IMR-90 (cell line): ENCODE data around the gene GAL3ST3. TPM values are rescaled to one million over a fixed set of nuclear protein-coding genes. Genes with fewer than 3 reads are reported as not detected.

Source experiments
- ATAC-seq: fragments of 200-7000 bp; cut with Tn5 transposase; 2 replicates; pipeline ENCODE4 v1.9.1; 2020; ENCODE audit warnings: low read depth, mild to moderate bottlenecking, moderate library complexity
- BruUV-seq: library from RNA; stranded (reverse); fragments of 400-500 nt; replicated peaks from 2 replicates; lab custom pipeline; 2021; lab: Mats Ljungman, UMichigan
- CTCF ChIA-PET: fragments of 300-600 bp; formaldehyde crosslinking; extraction: SDS; loops from one replicate; lab custom pipeline; 2021; ENCODE audit warnings: antibody characterized with exemption; lab: Yijun Ruan, JAX
- POLR2A ChIA-PET: fragments of 300-600 bp; sonication (Branson Sonifier 250); formaldehyde crosslinking; loops from one replicate; lab custom pipeline; 2022; ENCODE audit warnings: antibody characterized with exemption; ENCODE audit not compliant: unreplicated experiment; lab: Charles Lee
- DNase-seq: peaks from one replicate; pipeline ENCODE4 v3.0.0; 2013
- H2AFZ ChIP-seq: replicated peaks from 2 replicates; pipeline ENCODE3; 2013; ENCODE audit warnings: low read length, mild to moderate bottlenecking; ENCODE audit not compliant: poor library complexity
- H2AK5ac ChIP-seq: 2 replicates; pipeline ENCODE4 v1.6.1; 2013; ENCODE audit warnings: low read depth, low read length, inconsistent platforms
- H2AK9ac ChIP-seq: replicated peaks from 2 replicates; pipeline ENCODE3; 2013; ENCODE audit warnings: mild to moderate bottlenecking, low read depth, low read length, moderate library complexity; ENCODE audit not compliant: poor library complexity
- H2BK120ac ChIP-seq: 2 replicates; pipeline ENCODE4 v1.6.1; 2013; ENCODE audit warnings: low read depth, low read length, inconsistent platforms
- H2BK15ac ChIP-seq: 3 replicates; pipeline ENCODE4 v1.6.1; 2013; ENCODE audit warnings: low read depth, low read length, inconsistent platforms
- H2BK20ac ChIP-seq: 2 replicates; pipeline ENCODE4 v1.6.1; 2013; ENCODE audit warnings: low read depth, mild to moderate bottlenecking, inconsistent platforms, low read length, moderate library complexity
- H2BK5ac ChIP-seq: 2 replicates; pipeline ENCODE4 v1.6.1; 2013; ENCODE audit warnings: mild to moderate bottlenecking, low read depth, low read length, inconsistent platforms; ENCODE audit not compliant: poor library complexity, severe bottlenecking
- H3K14ac ChIP-seq: replicated peaks from 2 replicates; pipeline ENCODE4 v1.6.1; 2013; ENCODE audit warnings: low read depth, low read length, inconsistent platforms
- H3K18ac ChIP-seq: 2 replicates; pipeline ENCODE4 v1.6.1; 2013; ENCODE audit warnings: low read depth, low read length, control low read depth
- H3K23ac ChIP-seq: 2 replicates; pipeline ENCODE4 v1.6.1; 2013; ENCODE audit warnings: low read depth, low read length, inconsistent platforms
- H3K27ac ChIP-seq: 2 replicates; pipeline ENCODE4 v1.5.1; 2013; ENCODE audit warnings: mild to moderate bottlenecking, control low read depth, low read length; ENCODE audit not compliant: insufficient read depth
- H3K27me3 ChIP-seq: 2 replicates; pipeline ENCODE4 v1.6.1; 2013; ENCODE audit warnings: low read length; ENCODE audit not compliant: control insufficient read depth, insufficient read depth
- H3K36me3 ChIP-seq: 2 replicates; pipeline ENCODE4 v1.6.1; 2013; ENCODE audit warnings: low read length, mixed read lengths; ENCODE audit not compliant: control insufficient read depth, insufficient read depth
- H3K4ac ChIP-seq: 2 replicates; pipeline ENCODE4 v1.6.1; 2013; ENCODE audit warnings: low read depth, low read length, inconsistent platforms
- H3K4me1 ChIP-seq: 2 replicates; pipeline ENCODE4 v1.6.1; 2013; ENCODE audit warnings: low read length, mixed read lengths; ENCODE audit not compliant: control insufficient read depth, insufficient read depth
- H3K4me2 ChIP-seq: 2 replicates; pipeline ENCODE4 v1.6.1; 2013; ENCODE audit warnings: low read depth, mild to moderate bottlenecking, control low read depth, low read length, moderate library complexity
- H3K4me3 ChIP-seq: 2 replicates; pipeline ENCODE4 v1.5.1; 2013; ENCODE audit warnings: low read depth, mild to moderate bottlenecking, control low read depth, low read length, moderate library complexity; ENCODE audit not compliant: insufficient read depth
- H3K56ac ChIP-seq: 2 replicates; pipeline ENCODE4 v1.6.1; 2013; ENCODE audit warnings: low read length, inconsistent platforms; ENCODE audit not compliant: insufficient read depth; ENCODE audit errors: extremely low read depth
- H3K79me1 ChIP-seq, 2 experiments: 2 replicates each; pipeline ENCODE4 v1.6.1; 2013; ENCODE audit warnings: low read length in 2 of 2, inconsistent platforms in 1 of 2, low read depth in 1 of 2
- H3K9ac ChIP-seq: 2 replicates; pipeline ENCODE4 v1.6.1; 2013; ENCODE audit warnings: low read depth, low read length, control low read depth
- H3K9me1 ChIP-seq: 2 replicates; pipeline ENCODE4 v1.6.1; 2013; ENCODE audit warnings: low read length, inconsistent platforms; ENCODE audit not compliant: insufficient read depth
- H3K9me3 ChIP-seq: 2 replicates; pipeline ENCODE4 v1.6.1; 2013; ENCODE audit warnings: low read length; ENCODE audit not compliant: control insufficient read depth, insufficient read depth
- H4K20me1 ChIP-seq: 2 replicates; pipeline ENCODE4 v1.6.1; 2013; ENCODE audit warnings: low read length, inconsistent platforms; ENCODE audit not compliant: insufficient read depth
- H4K5ac ChIP-seq: 2 replicates; pipeline ENCODE4 v1.6.1; 2013; ENCODE audit warnings: mild to moderate bottlenecking, low read depth, low read length, control low read depth
- H4K8ac ChIP-seq, 2 experiments: 2 replicates each; pipeline ENCODE4 v1.6.1; 2013; ENCODE audit warnings: low read depth in 2 of 2, low read length in 2 of 2, control low read depth in 1 of 2, inconsistent platforms in 1 of 2
- H4K91ac ChIP-seq: 2 replicates; pipeline ENCODE4 v1.6.1; 2013; ENCODE audit warnings: low read depth, low read length, inconsistent platforms; ENCODE audit not compliant: insufficient read depth
- BHLHE40 ChIP-seq: fragments of 150-350 bp; IDR thresholded peaks from 2 replicates; pipeline ENCODE4 v1.6.1; 2016; ENCODE audit warnings: mild to moderate bottlenecking, low read depth, low read length
- CEBPB ChIP-seq: IDR thresholded peaks from 2 replicates; pipeline ENCODE4 v1.6.1; 2012; ENCODE audit warnings: low read depth, low read length, improper control_type of control experiment
- CHD1 ChIP-seq: IDR thresholded peaks from 2 replicates; pipeline ENCODE4 v1.6.1; 2012; ENCODE audit warnings: low read depth, low read length, improper control_type of control experiment
- FOS ChIP-seq: fragments of 150-350 bp; IDR thresholded peaks from 2 replicates; pipeline ENCODE4 v1.6.1; 2016; ENCODE audit warnings: low read depth, low read length
- MAFK ChIP-seq: IDR thresholded peaks from 2 replicates; pipeline ENCODE4 v1.6.1; 2012; ENCODE audit warnings: low read depth, low read length, improper control_type of control experiment
- MAZ ChIP-seq: IDR thresholded peaks from 2 replicates; pipeline ENCODE4 v1.6.1; 2012; ENCODE audit warnings: low read depth, mild to moderate bottlenecking, low read length, improper control_type of control experiment, moderate library complexity, borderline replicate concordance
- MXI1 ChIP-seq: IDR thresholded peaks from 2 replicates; pipeline ENCODE4 v1.6.1; 2012; ENCODE audit warnings: low read depth, mild to moderate bottlenecking, low read length, moderate library complexity, borderline replicate concordance
- NFE2L2 ChIP-seq: fragments of 150-350 bp; IDR thresholded peaks from 2 replicates; pipeline ENCODE4 v1.6.1; 2016; ENCODE audit warnings: low read depth, mild to moderate bottlenecking, low read length
- POLR2A ChIP-seq: IDR thresholded peaks from 2 replicates; pipeline ENCODE4 v1.6.1; 2012; ENCODE audit warnings: mild to moderate bottlenecking, low read depth, low read length
- RAD21 ChIP-seq: IDR thresholded peaks from 2 replicates; pipeline ENCODE4 v1.6.1; 2012; ENCODE audit warnings: low read length, improper control_type of control experiment
- RFX5 ChIP-seq: IDR thresholded peaks from 2 replicates; pipeline ENCODE4 v1.8.0; 2012; ENCODE audit warnings: low read depth, mild to moderate bottlenecking, low read length, moderate library complexity
- SMC3 ChIP-seq: fragments of 150-350 bp; IDR thresholded peaks from 2 replicates; pipeline ENCODE4 v1.6.1; 2016; ENCODE audit warnings: low read depth, mild to moderate bottlenecking, antibody characterized with exemption, low read length, moderate library complexity
- WGBS, 2 experiments: methylation state at CpG; one replicate each; pipeline versions ENCODE4 v1.1.5 to v1.1.7; 2013; ENCODE audit warnings: missing lambda C conversion rate in 2 of 2; ENCODE audit not compliant: insufficient read length in 1 of 2; ENCODE audit errors: extremely low coverage in 2 of 2; 5-methylcytosine and 5-hydroxymethylcytosine counted together
- dilution Hi-C: fragments of 300-500 bp; cut with HindIII; formaldehyde crosslinking; loops from one replicate; pipeline ENCODE4 v1.14.3; 2018; ENCODE audit warnings: low sequenced_read_pairs; ENCODE audit not compliant: unreplicated experiment
- in situ Hi-C: fragments of 300-500 bp; cut with MboI; formaldehyde crosslinking; loops from 3 replicates; pipeline ENCODE4 v1.14.3; 2019; ENCODE audit warnings: low sequenced_read_pairs, inconsistent platforms, mixed read lengths
- intact Hi-C: fragments of 100-400 bp; cut with micrococcal nuclease; formaldehyde crosslinking; loops from 2 replicates; pipeline ENCODE4 v1.10.0; 2022
- polyA plus RNA-seq, 3 experiments: library from polyadenylated mRNA; depleted of rRNA; stranded (reverse); fragments of >200 nt; gene quantifications; 2 replicates each; pipeline ENCODE4 v1.2.3, GENCODE V29; 2012; ENCODE audit warnings: low replicate concordance in 1 of 3
- total RNA-seq: library from RNA; depleted of rRNA; stranded (reverse); fragments of >200 nt; gene quantifications from 2 replicates; pipeline ENCODE4 v1.2.3, GENCODE V29; 2012
- TF ChIP-seq, protein P1 (sequence below): fragments of 150-350 bp; IDR thresholded peaks from 2 replicates; pipeline ENCODE4 v1.6.1; 2017; ENCODE audit warnings: mild to moderate bottlenecking, antibody characterized with exemption, low read length, low read depth
- TF ChIP-seq, protein P2 (sequence below): conservative IDR thresholded peaks from 2 replicates; pipeline ENCODE4 v1.5.1; 2012; ENCODE audit warnings: mild to moderate bottlenecking, low read depth, low read length, improper control_type of control experiment

The GAL3ST3 gene
- total and polyA plus RNA-seq, 2 of the 4 experiments (the other 2 are of a cell fraction) = 0.19 TPM; not detected in 1

DNA sequence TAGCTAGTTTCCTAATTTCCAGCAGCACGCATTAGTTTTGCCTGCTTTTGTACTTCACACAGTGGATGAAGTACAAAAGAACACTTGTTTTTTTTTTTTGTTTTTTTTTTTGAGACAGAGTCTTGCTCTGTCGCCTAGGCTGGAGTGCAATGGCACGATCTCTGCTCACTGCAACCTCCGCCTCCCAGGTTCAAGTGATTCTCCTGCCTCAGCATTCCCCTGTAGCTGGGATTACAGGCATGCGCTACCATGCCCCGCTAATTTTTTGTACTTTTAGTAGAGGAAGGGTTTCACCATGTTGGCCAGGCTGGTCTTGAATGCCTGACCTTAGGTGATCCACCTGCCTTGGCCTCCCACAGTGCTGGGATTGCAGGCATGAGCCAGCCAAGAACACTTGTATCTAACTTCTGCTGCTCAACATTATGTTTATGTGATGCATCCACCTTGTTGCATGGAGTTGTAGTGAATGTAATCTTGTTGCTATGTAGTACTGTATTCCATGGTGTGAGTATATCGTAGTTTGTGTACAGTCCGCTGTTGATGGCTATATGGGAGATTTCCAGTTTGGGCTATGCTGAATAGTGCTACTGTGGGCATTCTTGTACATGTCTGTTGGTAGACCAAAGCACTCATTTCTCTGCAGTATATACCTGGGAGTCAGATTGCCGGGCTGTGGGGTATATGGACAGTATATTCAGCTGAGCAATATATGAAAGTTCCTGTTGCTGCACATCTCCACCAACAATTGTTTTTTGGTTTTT is 38.4 kb upstream of the GAL3ST3 start:
- TF ChIP-seq BHLHE40 (no peak), MXI1 (no peak), MAZ (no peak), POLR2A (no peak), SMC3 (no peak), RAD21 (no peak), FOS (no peak), MAFK (no peak), RFX5 (no peak), CEBPB (no peak), CHD1 (no peak), NFE2L2 (no peak)
- TF ChIP-seq, protein P1, sequence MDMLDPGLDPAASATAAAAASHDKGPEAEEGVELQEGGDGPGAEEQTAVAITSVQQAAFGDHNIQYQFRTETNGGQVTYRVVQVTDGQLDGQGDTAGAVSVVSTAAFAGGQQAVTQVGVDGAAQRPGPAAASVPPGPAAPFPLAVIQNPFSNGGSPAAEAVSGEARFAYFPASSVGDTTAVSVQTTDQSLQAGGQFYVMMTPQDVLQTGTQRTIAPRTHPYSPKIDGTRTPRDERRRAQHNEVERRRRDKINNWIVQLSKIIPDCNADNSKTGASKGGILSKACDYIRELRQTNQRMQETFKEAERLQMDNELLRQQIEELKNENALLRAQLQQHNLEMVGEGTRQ = no peak
- TF ChIP-seq, protein P2, sequence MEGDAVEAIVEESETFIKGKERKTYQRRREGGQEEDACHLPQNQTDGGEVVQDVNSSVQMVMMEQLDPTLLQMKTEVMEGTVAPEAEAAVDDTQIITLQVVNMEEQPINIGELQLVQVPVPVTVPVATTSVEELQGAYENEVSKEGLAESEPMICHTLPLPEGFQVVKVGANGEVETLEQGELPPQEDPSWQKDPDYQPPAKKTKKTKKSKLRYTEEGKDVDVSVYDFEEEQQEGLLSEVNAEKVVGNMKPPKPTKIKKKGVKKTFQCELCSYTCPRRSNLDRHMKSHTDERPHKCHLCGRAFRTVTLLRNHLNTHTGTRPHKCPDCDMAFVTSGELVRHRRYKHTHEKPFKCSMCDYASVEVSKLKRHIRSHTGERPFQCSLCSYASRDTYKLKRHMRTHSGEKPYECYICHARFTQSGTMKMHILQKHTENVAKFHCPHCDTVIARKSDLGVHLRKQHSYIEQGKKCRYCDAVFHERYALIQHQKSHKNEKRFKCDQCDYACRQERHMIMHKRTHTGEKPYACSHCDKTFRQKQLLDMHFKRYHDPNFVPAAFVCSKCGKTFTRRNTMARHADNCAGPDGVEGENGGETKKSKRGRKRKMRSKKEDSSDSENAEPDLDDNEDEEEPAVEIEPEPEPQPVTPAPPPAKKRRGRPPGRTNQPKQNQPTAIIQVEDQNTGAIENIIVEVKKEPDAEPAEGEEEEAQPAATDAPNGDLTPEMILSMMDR = no peak
- no peak overlapping the region for H3K18ac ChIP-seq
- WGBS, 2 experiments = 100% methylated on average over 3 of the region's 9 CpGs; no CpG with 5 or more reads in 1 of the 2 experiments
- intact Hi-C loops = loop anchor here (10.0 kb wide), 1 partner anchor 117 kb away; no protein-coding TSS in a partner anchor
- H3K27me3 ChIP-seq = no peaks in the 10 kb centered on the region
- ChIA-PET POLR2A (no interaction called here), CTCF (interaction anchor here (1.4 kb wide), 1 partner anchor 20 kb away, joined by 3 read pairs; no protein-coding TSS in a partner anchor)
- H4K91ac ChIP-seq = no peak overlapping the region
- ATAC-seq = no peak
- no peak overlapping the region for H4K5ac ChIP-seq
- in situ Hi-C loops = no loop called here
- H3K9me3 ChIP-seq = no peaks in the 10 kb centered on the region
- no peak overlapping the region for H2AK5ac ChIP-seq
- H3K56ac ChIP-seq = no peak overlapping the region
- no peak overlapping the region for H3K27ac ChIP-seq
- BruUV-seq = no TSS peak
- dilution Hi-C loops = no loop called here
- no peak overlapping the region for H3K9ac ChIP-seq
- DNase-seq = no peak
- peaks cover 39% of the 10 kb centered on the region; the same call in 1 of the 2 replicates for H4K20me1 ChIP-seq
- peaks cover 10% of the 10 kb centered on the region; the same call in 1 of the 2 replicates for H3K9me1 ChIP-seq
- H2AK9ac ChIP-seq = no peak overlapping the region
- no peak overlapping the region for H3K4me2 ChIP-seq
- H2AFZ ChIP-seq = no peak overlapping the region
- H4K8ac ChIP-seq = no peak overlapping the region
- H3K36me3 ChIP-seq = no peaks in the 10 kb centered on the region
- no peak overlapping the region; the same call in 1 of the 2 replicates for H3K14ac ChIP-seq
- no peak overlapping the region for H2BK15ac ChIP-seq
- no peak overlapping the region for H3K4ac ChIP-seq
- no peak overlapping the region for H2BK20ac ChIP-seq
- H3K23ac ChIP-seq = no peak overlapping the region
- no peak overlapping the region for H3K4me3 ChIP-seq
- H2BK120ac ChIP-seq = no peak overlapping the region
- H2BK5ac ChIP-seq = no peak overlapping the region
- H3K4me1 ChIP-seq = peaks cover 11% of the 10 kb centered on the region
- peaks cover 21 to 55% of the 10 kb centered on the region in 2 experiments for H3K79me1 ChIP-seq
